H9 (cell line): ENCODE results near the gene SDR39U1. TPM values are rescaled to one million over a fixed set of nuclear protein-coding genes. Genes with fewer than 3 reads are reported as not detected.
"Not testable (repeated sequence)": the region's sequence is repeated elsewhere in the genome, so short reads cannot be mapped to it uniquely, and the experiment has no call there.

ENCODE experiments used
- DNase-seq: peaks from one replicate; pipeline ENCODE4 v3.0.0-alpha.2; 2017
- H2AFZ ChIP-seq: one replicate; pipeline ENCODE4 v1.6.1; 2013; ENCODE audit warnings: mild to moderate bottlenecking, low read length, control low read depth, moderate library complexity
- H2AK5ac ChIP-seq: 2 replicates; pipeline ENCODE4 v1.6.1; 2013; ENCODE audit warnings: low read length, control low read depth, mixed read lengths; ENCODE audit not compliant: insufficient read length
- H2BK120ac ChIP-seq: one replicate; pipeline ENCODE4 v1.6.1; 2013; ENCODE audit warnings: low read depth, mild to moderate bottlenecking, low read length, control low read depth, inconsistent platforms; ENCODE audit not compliant: poor library complexity, severe bottlenecking
- H2BK12ac ChIP-seq: 2 replicates; pipeline ENCODE4 v1.6.1; 2013; ENCODE audit warnings: low read length, control low read depth, mixed read lengths, low read depth; ENCODE audit not compliant: insufficient read length
- H2BK15ac ChIP-seq: 2 replicates; pipeline ENCODE4 v1.6.1; 2013; ENCODE audit warnings: low read depth, low read length, control low read depth
- H2BK20ac ChIP-seq: one replicate; pipeline ENCODE4 v1.6.1; 2013; ENCODE audit warnings: low read depth, mild to moderate bottlenecking, low read length, control low read depth, inconsistent platforms; ENCODE audit not compliant: poor library complexity, severe bottlenecking
- H2BK5ac ChIP-seq: 2 replicates; pipeline ENCODE4 v1.6.1; 2013; ENCODE audit warnings: low read length, control low read depth, mixed read lengths; ENCODE audit not compliant: insufficient read length
- H3K14ac ChIP-seq: 2 replicates; pipeline ENCODE4 v1.6.1; 2013; ENCODE audit warnings: low read length, control low read depth; ENCODE audit not compliant: insufficient read depth
- H3K18ac ChIP-seq: 2 replicates; pipeline ENCODE4 v1.6.1; 2013; ENCODE audit warnings: low read depth, mild to moderate bottlenecking, mixed read lengths, low read length, control low read depth; ENCODE audit not compliant: insufficient read length
- H3K23ac ChIP-seq: 2 replicates; pipeline ENCODE4 v1.6.1; 2013; ENCODE audit warnings: low read length, control low read depth, mixed read lengths, low read depth; ENCODE audit not compliant: insufficient read length
- H3K23me2 ChIP-seq: 2 replicates; pipeline ENCODE4 v1.6.1; 2013; ENCODE audit warnings: low read depth, mild to moderate bottlenecking, mixed read lengths, low read length, control low read depth; ENCODE audit not compliant: insufficient read length, poor library complexity, severe bottlenecking
- H3K27ac ChIP-seq: 2 replicates; pipeline ENCODE4 v1.5.1; 2013; ENCODE audit warnings: low read length, control low read depth, mixed read lengths, low read depth; ENCODE audit not compliant: insufficient read length
- H3K27me3 ChIP-seq: 2 replicates; pipeline ENCODE4 v1.6.1; 2013; ENCODE audit warnings: low read length, control low read depth, inconsistent platforms; ENCODE audit not compliant: insufficient read depth
- H3K4ac ChIP-seq: 2 replicates; pipeline ENCODE4 v1.6.1; 2013; ENCODE audit warnings: low read depth, mild to moderate bottlenecking, control low read depth, inconsistent platforms, low read length, moderate library complexity
- H3K4me1 ChIP-seq: 2 replicates; pipeline ENCODE4 v1.6.1; 2013; ENCODE audit warnings: low read length, control low read depth, inconsistent platforms; ENCODE audit not compliant: insufficient read depth
- H3K4me2 ChIP-seq: 2 replicates; pipeline ENCODE4 v1.6.1; 2013; ENCODE audit warnings: low read length, control low read depth, mixed read lengths; ENCODE audit not compliant: insufficient read length, insufficient read depth
- H3K56ac ChIP-seq: 2 replicates; pipeline ENCODE4 v1.6.1; 2013; ENCODE audit warnings: low read depth, mild to moderate bottlenecking, mixed read lengths, low read length, control low read depth; ENCODE audit not compliant: insufficient read length
- H3K79me1 ChIP-seq: 2 replicates; pipeline ENCODE4 v1.6.1; 2013; ENCODE audit warnings: low read depth, mild to moderate bottlenecking, moderate library complexity, low read length, control low read depth, inconsistent platforms; ENCODE audit not compliant: insufficient read depth, poor library complexity, severe bottlenecking
- H3K79me2 ChIP-seq: 2 replicates; pipeline ENCODE4 v1.6.1; 2013; ENCODE audit warnings: low read length, control low read depth, inconsistent platforms; ENCODE audit not compliant: insufficient read depth
- H3K9ac ChIP-seq: 2 replicates; pipeline ENCODE4 v1.6.1; 2013; ENCODE audit warnings: low read length, control low read depth, mixed read lengths; ENCODE audit not compliant: insufficient read length; ENCODE audit errors: extremely low read depth
- H3K9me3 ChIP-seq: one replicate; pipeline ENCODE4 v1.6.1; 2013; ENCODE audit warnings: low read depth, low read length, inconsistent platforms; ENCODE audit not compliant: control insufficient read depth
- H3T11ph ChIP-seq: one replicate; pipeline ENCODE4 v1.6.1; 2013; ENCODE audit warnings: mild to moderate bottlenecking, low read length, control low read depth, inconsistent platforms
- H4K20me1 ChIP-seq: one replicate; pipeline ENCODE4 v1.6.1; 2013; ENCODE audit not compliant: control insufficient read depth, insufficient read length, insufficient read depth
- H4K5ac ChIP-seq: 2 replicates; pipeline ENCODE4 v1.6.1; 2013; ENCODE audit warnings: low read depth, mild to moderate bottlenecking, mixed read lengths, low read length, control low read depth; ENCODE audit not compliant: insufficient read length
- H4K8ac ChIP-seq: replicated peaks from 2 replicates; pipeline ENCODE4 v1.6.1; 2013; ENCODE audit warnings: low read length, control low read depth, mixed read lengths, low read depth; ENCODE audit not compliant: insufficient read length
- H4K91ac ChIP-seq: 2 replicates; pipeline ENCODE4 v1.6.1; 2013; ENCODE audit warnings: low read depth, mild to moderate bottlenecking, moderate library complexity, mixed read lengths, low read length, control low read depth; ENCODE audit not compliant: insufficient read length
- H3K27ac Mint-ChIP-seq, 3 experiments: 2 replicates in 2 of 3; 3 replicates in 1 of 3; pipeline ENCODE4 v1.8.0; 2020 to 2021; ENCODE audit warnings: mixed read lengths in 3 of 3, mild to moderate bottlenecking in 1 of 3, moderate library complexity in 1 of 3
- H3K27me3 Mint-ChIP-seq: 2 replicates; pipeline ENCODE4 v1.8.0; 2021; ENCODE audit warnings: low read depth, mild to moderate bottlenecking, moderate library complexity, mixed read lengths
- H3K36me3 Mint-ChIP-seq, 3 experiments: 2 replicates in 2 of 3; 3 replicates in 1 of 3; pipeline ENCODE4 v1.8.0; 2020 to 2021; ENCODE audit warnings: low read depth in 3 of 3, mixed read lengths in 3 of 3; ENCODE audit not compliant: insufficient read depth in 1 of 3
- H3K4me1 Mint-ChIP-seq, 2 experiments: 2 replicates each; pipeline ENCODE4 v1.8.0; 2020; ENCODE audit warnings: mixed read lengths in 2 of 2
- H3K4me3 Mint-ChIP-seq, 2 experiments: 2 replicates in 1 of 2; 3 replicates in 1 of 2; pipeline ENCODE4 v1.8.0; 2020 to 2021; ENCODE audit warnings: mild to moderate bottlenecking in 2 of 2, mixed read lengths in 2 of 2, moderate library complexity in 1 of 2
- H3K9me3 Mint-ChIP-seq, 2 experiments: 2 replicates in 1 of 2; 3 replicates in 1 of 2; pipeline ENCODE4 v1.8.0; 2020; ENCODE audit warnings: mild to moderate bottlenecking in 2 of 2, mixed read lengths in 2 of 2, moderate library complexity in 1 of 2
- WGBS: extraction: QIAGEN DNeasy Blood & Tissue Kit; methylation state at CpG from one replicate; pipeline ENCODE4 v1.1.7; 2013; ENCODE audit warnings: missing lambda C conversion rate, low lambda C conversion rate, mixed read lengths; ENCODE audit not compliant: insufficient read length; ENCODE audit errors: extremely low coverage; 5-methylcytosine and 5-hydroxymethylcytosine counted together
- total RNA-seq: library from RNA; stranded (reverse); gene quantifications from 2 replicates; pipeline ENCODE4 v1.2.1, GENCODE V29; 2021

Gene SDR39U1
- total RNA-seq, 1 experiment from 2014 or later: 56.2 TPM

GRCh38 chr14:24491586-24492408 is 49.2 kb upstream of the SDR39U1 start:
- not testable (repeated sequence) for H2AFZ ChIP-seq, H3K14ac ChIP-seq, H3K79me1 ChIP-seq, H3K27me3 ChIP-seq, H4K8ac ChIP-seq, H4K20me1 ChIP-seq, H3K4me2 ChIP-seq, H2AK5ac ChIP-seq, H3K9ac ChIP-seq, H3K4me3 Mint-ChIP-seq, H3K4ac ChIP-seq, H4K5ac ChIP-seq, H2BK20ac ChIP-seq, H3K9me3 ChIP-seq, H3K23me2 ChIP-seq, H2BK5ac ChIP-seq, H3K4me1 Mint-ChIP-seq, H4K91ac ChIP-seq, H3K23ac ChIP-seq, H3K18ac ChIP-seq, H2BK120ac ChIP-seq, H3K4me1 ChIP-seq, H3K79me2 ChIP-seq, DNase-seq, H3K27ac ChIP-seq, H2BK12ac ChIP-seq, H3K27me3 Mint-ChIP-seq, H3K36me3 Mint-ChIP-seq, H3T11ph ChIP-seq, H3K56ac ChIP-seq, H2BK15ac ChIP-seq
- Mint-ChIP-seq H3K9me3 (peaks cover 26 to 37% of the 10 kb centered on the region in 2 experiments), H3K27ac (peak overlapping the region in 1 of 3 experiments; percentile 59; a peak in 1 of 7 replicates)
- no CpG with 5 or more reads among the region's 19 CpGs for whole genome bisulfite sequencing
